HTERT RPE-1 (cell line): ENCODE results near the gene SETDB2.

Source experiments
- in situ Hi-C: fragments of 300-500 bp; cut with MboI; formaldehyde crosslinking; loops from 4 replicates; pipeline ENCODE4 v1.14.3; 2020; ENCODE audit warnings: low sequenced_read_pairs

Gene SETDB2

DNA sequence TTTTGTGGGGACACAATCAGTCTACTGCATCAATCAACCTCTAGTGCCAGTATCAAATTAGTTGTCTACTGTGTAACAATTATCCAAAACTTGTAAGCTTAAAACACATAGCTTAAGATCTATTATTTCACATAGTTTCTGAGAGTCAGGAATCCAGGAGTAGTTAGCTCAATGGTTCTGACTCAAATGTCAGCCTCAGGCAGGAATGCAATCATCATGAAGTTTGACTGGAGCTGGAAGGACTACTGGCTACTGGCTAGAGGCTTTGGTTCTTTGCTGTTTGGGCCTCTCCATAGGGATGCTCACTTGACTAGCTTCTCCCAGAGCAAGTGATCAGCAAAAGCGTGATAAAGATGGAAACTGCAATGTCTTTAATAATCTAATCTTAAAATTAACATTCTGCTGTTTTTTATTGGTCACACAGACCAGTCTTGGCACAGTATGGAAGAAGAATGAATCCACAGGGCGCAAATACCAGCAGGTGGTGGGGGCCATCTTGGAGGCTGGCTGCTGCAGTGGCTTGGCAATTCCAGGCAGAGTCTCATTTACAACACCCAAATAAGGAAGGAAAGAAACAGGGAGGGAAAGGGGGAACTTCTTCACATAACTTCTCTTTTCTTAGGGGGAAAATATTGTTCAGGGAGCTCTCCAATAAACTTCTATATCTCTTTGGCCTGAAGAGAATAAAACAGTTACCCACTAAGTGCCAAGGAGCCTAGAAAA is 15.9 kb upstream of the SETDB2 start:
- in situ Hi-C loops, result no loop called here

DNA sequence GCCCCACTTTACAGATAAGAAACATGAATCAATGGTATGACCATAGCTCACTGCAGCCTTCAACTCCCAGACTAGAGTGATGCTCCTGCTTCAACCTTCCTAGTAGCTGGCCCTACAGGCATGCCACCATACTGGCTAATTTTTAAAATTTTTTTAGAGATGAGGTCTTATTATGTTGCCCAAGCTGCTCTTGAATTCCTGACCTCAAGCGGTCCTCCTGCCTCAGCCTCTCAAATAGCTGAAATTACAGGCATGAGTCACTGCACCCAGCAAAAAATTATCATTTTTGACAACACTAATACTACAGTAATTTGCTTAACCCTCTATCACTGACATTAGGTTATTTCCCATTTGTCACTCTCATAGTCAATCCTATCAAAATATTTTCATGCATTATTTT is 15.0 kb upstream of the SETDB2 start:
- in situ Hi-C loops, result no loop called here

DNA sequence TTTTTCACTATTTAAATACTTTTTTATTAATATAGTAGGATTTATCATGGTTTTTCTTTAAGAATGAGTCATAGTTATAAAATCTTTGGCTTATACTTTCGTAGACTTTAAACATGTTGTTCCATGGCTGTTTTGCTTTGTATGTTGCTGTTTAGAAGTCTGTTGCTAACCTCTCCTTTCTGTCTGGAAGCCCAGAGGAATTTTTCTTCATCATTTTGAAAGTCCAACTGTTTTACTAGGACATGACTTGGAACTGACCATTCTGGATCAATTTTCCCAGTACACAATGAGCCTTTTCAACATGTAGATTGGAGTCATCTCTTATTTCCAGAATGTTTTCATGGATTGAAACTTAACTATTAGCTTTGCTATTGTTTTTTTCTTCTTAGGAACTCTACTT is 8.1 kb upstream of the SETDB2 start:
- in situ Hi-C loops, result no loop called here

DNA sequence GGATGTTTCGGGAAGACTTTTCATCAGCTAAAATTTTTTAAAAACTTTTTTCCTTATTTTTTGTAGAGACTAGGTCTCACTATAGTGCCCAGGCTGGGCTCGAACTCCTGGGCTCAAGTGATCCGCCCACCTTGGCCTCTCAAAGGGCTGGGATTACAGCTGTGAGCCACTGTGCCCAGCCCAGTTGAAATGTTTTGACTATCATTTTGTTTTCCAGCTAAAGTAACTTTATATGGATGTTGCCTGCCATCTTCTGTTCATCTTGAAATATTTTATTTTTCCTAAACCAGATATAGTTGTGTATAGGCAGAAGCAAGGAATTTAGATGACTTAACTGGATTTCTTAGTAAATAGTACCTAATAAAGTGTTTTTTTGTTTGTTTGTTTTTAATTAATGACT is 7.2 kb upstream of the SETDB2 start:
- in situ Hi-C loops, result no loop called here

DNA sequence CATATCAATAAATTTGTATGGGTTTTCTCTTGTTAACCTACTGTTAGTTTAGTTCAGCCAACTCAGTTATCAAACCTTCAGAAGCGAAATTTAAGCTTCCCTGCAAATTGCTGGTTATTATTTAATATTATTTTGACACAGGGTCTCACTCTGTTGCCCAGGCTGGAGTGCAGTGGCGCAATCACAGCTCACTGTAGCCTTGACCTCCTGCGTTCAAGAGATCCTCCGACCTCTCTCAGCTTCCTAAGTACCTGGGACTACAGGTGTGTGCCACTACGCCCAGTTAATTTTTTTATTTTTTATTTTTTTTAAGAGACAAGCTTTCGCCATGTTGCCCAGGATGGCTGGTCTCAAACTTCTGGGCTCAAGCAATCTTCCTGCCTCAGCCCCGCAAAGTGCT is 6.4 kb upstream of the SETDB2 start:
- in situ Hi-C loops, result no loop called here

DNA sequence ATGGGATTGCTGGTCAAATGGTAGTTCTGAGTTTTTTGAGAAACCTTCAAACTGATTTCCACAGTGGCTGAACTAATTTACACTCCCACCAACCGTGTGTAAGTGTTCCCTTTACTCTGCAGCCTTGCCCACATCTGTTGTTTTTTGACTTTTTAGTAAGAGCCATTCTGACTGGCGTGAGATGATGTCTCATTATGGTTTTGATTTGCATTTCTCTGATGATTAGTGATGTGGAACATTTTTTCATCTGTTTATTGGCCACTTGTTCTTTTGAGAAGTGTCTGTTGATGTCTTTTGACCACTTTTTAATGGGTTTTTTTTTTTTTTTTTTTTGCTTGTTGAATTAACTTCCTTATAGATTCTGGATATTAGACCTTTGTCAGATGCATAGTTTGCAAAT is 4.5 kb upstream of the SETDB2 start:
- in situ Hi-C loops, result no loop called here

DNA sequence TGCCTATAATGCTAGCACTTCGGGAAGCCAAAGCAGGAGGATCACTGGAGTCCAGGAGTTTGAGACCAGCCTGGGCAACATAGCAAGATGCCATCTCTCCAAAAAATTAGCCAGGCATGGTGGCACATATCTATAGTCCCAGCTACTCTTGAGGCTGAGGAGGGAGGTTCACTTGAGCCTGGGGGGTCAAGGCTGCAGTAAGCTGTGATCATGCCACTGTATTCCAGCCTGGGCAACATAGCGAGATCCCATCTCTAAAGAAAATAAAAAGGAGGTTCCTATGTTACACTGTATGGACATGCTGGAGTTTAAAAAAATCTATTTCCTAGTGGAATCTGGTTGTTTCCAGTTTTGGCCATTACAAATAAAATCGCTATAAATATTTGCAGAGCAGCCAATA is 2.8 kb upstream of the SETDB2 start:
- in situ Hi-C loops, result no loop called here

DNA sequence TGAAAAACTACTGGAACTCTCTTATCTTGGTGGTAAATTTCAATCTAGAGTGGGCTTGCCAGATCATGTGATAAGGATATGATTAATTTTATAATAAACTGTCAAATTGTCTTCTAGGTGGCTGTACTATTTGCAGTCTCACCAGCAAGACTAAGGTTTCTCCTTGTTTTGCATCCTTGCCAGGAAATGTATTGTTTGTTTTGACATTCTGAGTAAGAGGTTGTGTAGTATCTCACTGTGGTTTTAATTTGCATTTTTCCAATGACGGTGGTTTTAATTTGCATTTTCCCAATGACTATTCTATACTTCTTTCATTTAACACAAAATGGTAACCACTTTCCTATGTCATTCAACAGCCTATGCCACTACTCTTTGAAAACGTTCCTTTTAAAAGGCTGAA is 2.2 kb upstream of the SETDB2 start:
- in situ Hi-C loops, result no loop called here

DNA sequence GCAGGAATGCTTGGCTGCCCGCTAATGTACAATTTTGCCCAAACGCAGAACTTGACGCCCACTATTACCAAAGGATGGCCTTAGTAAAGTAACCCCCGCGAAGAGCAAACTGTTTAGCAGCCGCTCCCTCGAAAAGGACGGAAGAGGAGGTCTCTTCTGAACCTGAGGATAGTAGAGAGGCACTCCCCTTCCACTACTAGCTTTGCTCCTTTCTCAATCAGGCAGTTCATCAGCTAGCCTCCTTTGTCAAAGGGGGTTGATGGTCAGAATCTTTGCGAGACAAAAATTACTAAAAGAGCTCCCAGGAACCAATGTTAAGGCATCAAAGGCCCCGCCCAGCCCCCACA is 744 bp upstream of the SETDB2 start:
- in situ Hi-C loops, result no loop called here

DNA sequence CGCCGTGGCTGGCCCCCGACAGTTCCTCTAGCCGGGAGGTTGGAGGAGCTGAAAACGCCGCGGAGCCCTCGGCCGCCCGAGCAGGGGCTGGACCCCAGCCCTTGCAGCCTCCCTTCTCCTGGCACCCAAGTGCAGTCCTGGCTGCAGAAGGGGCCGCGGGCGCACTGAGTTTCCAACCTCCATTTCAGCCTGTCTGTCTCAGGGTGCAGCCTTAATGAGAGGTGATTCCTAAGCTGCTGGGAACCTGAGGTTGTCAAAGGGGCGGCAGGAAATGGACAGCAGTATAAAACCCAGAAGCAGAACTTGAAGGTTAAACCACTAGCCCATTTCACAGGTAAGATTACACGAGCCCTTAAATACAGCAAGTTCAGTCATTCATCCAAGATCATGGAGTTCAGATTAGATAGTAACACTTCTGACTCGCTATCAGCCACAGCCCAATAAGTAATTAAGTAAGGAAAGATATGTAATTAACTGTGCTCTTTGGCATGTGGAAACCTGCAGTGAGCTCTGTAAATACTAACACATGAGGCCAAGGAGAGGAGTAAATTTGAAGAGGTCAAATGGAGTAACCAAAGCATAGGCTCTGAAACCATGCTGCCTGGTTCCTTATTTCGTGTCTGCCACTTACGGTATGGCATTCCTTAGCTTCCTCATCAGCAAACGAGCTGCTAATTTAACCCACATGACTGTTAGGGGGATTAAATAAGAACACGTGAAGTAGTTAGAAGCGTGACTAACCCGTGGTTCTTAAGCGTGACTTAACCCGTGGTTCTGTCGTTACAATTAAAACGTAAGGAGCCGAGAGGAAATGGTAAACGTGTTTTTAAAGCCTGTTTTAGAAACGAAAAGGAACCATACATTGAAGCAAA is 686 bp downstream of the SETDB2 start:
- in situ Hi-C loops, result no loop called here

DNA sequence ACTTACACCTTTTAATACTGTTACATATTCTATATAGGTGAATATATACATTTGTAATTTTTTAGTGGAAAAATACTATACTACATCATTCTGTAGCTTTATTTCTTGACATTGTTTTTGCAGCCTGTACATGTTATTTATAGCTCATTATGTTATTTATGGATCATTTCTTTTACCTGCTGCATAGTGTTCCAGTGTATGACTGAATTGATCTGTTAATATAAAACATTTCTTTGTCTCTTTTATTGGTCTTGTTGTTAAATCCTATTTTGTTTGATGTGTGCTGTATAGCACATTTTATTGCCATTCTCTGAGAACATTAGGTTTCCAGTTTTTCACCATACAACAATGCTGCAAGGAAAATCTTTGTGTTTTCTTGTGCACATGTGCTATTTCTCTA is 2.4 kb downstream of the SETDB2 start:
- in situ Hi-C loops, result no loop called here

DNA sequence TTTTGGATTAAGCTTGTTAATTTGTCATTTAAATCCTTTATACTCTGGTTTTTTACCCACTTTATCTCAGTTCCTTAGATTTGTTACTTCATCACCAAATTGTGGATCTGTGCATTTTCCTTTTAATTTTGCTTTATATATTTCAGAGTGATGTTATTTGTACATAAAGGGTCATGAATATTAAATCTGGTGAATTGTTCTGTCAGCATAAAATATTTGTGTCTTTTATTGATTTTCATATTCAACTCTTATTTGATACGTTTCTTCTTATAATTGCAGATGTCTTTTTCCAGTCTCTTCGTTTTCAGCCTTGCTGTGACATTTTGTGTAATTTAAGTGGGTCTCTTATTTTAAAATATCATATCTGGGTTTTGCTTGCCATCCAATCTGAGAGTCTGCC is 4.7 kb downstream of the SETDB2 start:
- in situ Hi-C loops, result no loop called here

DNA sequence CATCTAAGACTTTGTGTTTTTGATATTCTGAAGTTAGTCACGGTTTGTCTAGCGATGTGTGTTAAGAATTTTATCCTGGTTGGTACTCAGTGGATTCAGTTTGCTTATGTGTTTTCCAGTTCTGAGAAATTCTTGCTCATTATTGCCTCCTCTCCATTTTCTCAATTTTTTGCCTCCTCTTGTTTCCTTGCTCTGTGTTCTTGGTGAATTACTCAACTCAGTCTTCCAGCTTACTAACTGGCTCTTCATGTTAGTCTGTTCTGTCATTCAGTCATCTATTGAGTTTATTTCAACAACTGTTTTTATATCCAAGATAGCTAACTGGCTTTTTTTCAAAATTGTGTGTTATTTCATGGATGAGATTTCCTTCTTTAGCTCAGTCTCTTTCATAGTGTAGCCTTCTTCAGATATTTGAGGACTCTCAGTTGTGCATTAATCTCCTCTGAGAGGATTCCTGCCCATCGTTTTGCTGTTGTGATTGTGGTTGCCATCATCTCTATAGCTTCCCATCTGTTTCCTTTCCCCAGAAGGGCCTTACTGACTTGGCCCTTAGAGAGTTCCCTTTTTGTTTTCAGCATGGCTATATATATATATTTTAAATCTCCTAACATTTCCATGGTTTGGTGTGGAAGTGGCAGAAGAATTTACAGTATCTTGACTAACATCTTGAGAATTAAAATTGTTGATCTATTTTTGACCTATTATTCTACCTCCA is 6.2 kb downstream of the SETDB2 start:
- in situ Hi-C loops, result no loop called here

DNA sequence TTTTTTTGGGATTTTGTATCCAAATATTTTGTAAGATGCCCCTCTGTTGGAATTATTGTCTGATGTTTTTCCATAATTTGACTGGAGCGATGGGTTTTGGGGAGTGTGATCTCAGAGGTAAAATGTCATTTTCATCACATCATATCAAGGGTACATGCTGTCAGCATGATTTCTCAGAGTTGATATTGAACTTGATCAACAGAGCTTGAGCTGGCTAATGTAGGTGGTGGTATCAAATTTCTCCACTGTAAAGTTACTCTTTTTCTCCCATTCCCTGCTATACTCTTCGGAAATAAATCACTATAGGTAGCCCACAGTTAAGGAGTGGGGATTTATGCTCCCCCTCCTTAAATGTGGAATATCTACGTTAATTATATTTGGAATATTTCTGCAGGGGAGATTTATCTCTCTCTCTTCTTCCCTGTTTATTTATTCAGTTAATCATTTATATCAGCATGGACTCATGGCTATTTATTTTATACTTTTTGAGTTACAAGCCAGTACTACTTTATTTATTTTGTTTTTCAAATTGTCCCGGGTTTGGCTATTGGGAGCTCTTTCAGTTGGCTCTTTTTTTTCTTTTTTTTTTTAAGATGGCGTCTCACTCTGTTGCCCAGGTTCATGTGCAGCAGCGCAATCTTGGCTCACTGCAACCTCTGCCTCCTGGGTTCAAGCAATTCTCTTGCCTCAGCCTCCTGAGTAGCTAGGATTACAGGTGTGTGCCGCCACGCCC is 8.8 kb downstream of the SETDB2 start:
- in situ Hi-C loops, result no loop called here

DNA sequence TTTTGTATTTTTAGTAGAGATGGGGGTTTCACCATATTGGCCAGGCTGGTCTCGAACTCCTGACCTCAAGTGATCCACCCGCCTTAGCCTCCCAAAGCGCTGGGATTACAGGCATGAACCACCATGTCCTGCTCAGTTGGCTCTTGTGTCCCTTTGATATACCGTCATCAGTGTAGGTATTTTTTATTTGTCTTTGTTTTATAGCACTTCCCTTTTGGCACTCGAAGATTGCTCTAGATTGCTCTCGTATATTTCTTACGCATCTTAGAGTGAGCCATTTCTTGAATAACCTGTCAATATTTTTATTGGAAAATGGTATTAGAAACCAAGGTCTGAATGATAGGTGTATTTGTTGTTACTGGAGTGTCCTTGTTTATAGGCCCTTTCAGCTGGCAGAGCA is 9.4 kb downstream of the SETDB2 start:
- in situ Hi-C loops, result no loop called here

DNA sequence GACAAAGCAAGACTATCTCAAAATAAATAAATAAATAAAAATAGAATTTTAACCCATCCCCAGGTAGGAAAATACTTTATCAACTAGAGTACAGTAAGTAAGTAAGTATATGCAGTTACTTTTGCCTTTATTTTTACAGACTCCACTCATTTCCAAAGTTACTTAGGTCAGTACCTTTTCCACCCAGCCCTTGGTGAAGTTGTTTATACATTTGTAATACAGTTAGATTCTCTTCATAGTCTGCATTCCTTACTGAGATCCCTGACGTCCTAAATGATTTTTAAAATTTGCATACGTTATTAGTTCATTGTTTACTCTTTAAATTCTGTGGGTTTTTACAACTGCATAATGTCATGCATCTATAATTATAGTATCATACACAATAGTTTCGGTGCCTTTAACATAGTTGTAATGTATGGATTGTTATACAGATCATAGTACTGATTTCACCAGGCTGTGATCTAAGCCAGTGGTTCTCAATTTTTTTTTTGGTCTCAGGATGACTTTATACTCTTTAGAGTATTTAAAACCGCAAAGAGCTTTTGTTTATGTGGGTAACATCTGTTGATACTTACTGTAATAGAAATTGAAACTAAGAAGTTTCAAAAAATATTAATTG is 10.4 kb downstream of the SETDB2 start:
- in situ Hi-C loops, result no loop called here

DNA sequence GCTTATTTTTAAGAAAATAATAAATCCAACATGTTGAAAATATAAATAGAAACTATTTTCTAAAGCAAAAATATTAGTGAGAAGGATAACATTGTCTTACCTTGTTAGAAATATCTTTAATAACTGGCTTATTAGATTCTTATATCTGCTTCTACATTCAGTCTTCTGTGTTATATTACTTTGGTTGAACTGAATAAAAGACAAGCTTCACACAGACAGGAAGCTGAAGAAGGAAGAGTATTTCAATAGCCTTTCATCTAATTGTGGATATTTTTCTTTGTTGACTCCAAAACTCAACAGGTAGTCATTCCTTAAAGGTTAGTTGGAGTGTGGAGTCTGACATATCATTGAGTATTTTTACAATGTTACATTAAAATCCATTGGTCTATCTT is 10.9 kb downstream of the SETDB2 start:
- in situ Hi-C loops, result no loop called here

DNA sequence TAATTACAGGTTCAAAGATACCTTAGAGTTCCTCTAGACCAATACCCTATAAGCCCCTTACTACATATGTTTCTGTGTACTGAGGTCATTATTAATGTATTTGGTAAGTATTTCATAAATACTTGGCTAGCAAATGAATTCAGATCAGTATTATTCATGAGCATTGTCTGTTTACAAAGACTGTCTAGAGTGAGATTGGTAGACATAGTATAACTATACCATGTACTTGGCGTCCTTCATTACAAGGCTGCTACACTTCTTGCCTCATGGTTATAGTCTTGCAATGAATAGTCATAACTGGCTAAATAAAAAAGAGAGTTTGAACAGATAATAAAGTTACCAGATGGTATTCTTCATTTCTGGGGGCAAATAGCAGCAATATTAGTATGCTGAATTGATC is 12.1 kb downstream of the SETDB2 start:
- in situ Hi-C loops, result no loop called here

DNA sequence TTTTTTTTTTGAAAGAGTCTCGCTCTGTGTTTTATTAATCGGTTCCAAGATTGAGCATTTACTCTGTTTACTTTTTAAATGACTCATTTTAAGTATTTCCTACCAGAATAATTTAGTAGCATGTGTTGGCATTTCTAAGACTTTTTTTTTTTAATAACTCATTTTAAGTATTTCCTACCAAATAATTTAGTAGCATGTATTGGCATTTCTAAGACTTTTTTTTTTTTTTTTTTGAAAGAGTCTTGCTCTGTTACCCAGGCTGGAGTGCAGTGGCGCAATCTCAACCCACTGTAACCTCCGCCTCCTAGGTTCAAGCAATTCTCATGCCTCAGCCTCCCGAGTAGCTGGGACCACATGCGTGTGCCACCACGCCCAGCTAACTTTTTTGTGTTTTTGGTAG is 13.1 kb downstream of the SETDB2 start:
- in situ Hi-C loops, result no loop called here

DNA sequence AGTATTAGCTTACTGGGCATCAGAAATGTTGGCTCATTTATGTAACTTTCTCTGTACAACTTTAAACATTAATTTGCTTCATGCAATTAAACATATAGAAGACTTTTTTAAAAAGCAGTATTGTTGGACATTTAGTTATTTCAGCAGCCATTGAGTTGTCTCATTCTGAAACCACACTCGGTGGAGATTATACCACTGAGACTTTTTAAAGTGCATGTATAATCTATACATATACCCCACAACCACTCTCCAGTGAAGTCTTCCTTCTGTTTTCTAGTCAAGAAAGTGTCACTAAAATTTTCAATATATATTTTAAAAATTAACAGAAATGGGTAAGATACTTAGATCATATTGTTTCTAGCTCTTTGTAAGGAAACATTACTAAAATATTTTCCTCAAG is 15.5 kb downstream of the SETDB2 start:
- in situ Hi-C loops, result no loop called here

DNA sequence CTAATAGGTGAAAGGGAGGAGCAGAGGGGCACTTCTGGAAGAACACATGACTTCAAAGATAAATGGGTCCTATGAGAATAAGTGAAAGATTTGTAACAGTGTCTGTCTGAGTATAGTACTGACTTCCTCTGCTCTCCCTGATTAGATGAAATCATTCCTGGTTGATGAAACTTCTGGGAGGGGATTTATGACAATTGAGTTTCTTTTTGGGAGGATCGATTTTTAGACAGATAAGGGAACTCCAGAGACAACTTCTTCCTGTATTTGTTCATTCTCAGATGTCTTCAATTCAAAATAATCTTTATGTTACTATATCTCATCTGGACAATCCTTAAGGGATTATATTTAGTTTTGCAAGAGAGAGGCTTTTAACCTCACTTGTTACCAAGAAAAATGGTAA is 20.0 kb downstream of the SETDB2 start:
- in situ Hi-C loops, result no loop called here
